Activated naive CD8-positive, alpha-beta T cell treated with anti-CD3 and anti-CD28 coated beads, Interleukin-2, amount 50 U/mL, for 24 hours (primary cell): Measurements from ENCODE around the gene AXIN2.
A peak's percentile ranks its signal among the peaks of the same experiment; 100 is the strongest.

Experiments
- ATAC-seq: fragments of 150-1000 bp; cut with Tn5 transposase; one replicate; pipeline ENCODE4 v1.10.0; 2021
- DNase-seq: peaks from one replicate; pipeline ENCODE4 v3.0.0; 2021
- H3K27ac Mint-ChIP-seq: one replicate; pipeline ENCODE4 v1.8.0; 2021; ENCODE audit warnings: mild to moderate bottlenecking, mixed read lengths
- H3K27me3 Mint-ChIP-seq: one replicate; pipeline ENCODE4 v1.8.0; 2021; ENCODE audit warnings: mixed read lengths
- H3K36me3 Mint-ChIP-seq: one replicate; pipeline ENCODE4 v1.8.0; 2021; ENCODE audit warnings: low read depth, mixed read lengths
- H3K4me1 Mint-ChIP-seq: one replicate; pipeline ENCODE4 v1.8.0; 2021; ENCODE audit warnings: mixed read lengths
- H3K4me3 Mint-ChIP-seq: one replicate; pipeline ENCODE4 v1.8.0; 2021; ENCODE audit warnings: mild to moderate bottlenecking, moderate library complexity, mixed read lengths
- H3K9me3 Mint-ChIP-seq: one replicate; pipeline ENCODE4 v1.8.0; 2021; ENCODE audit warnings: mixed read lengths

AXIN2 gene

GRCh38 chr17:65561452-65562205, at the start of gene AXIN2:
Gene AXIN2, minus strand, starts transcription at chr17:65561648. Its CDS starts 3,028 bp downstream, at chr17:65558620.
- Mint-ChIP-seq H3K27me3 (peaks cover 9% of the 10 kb centered on the region), H3K36me3 (no peaks in the 10 kb centered on the region), H3K4me1 (peaks cover 38% of the 10 kb centered on the region), H3K4me3 (peak within 1 kb of the TSS; percentile 70), H3K27ac (no peak within 1 kb of the TSS), H3K9me3 (no peaks in the 10 kb centered on the region)
- DNase-seq: peak; percentile 84
- peak; percentile 83 for ATAC-seq

GRCh38 chr17:65609749-65610148, 48.3 kb upstream of the AXIN2 start:
- Mint-ChIP-seq H3K27ac (no peak overlapping the region), H3K4me1 (no peaks in the 10 kb centered on the region), H3K27me3 (no peaks in the 10 kb centered on the region), H3K4me3 (no peak overlapping the region), H3K9me3 (no peaks in the 10 kb centered on the region), H3K36me3 (no peaks in the 10 kb centered on the region)
- DNase-seq: no peak
- no peak for ATAC-seq

- DNase-seq: no peak
- no peak for ATAC-seq
- Mint-ChIP-seq H3K9me3 (no peaks in the 10 kb centered on the region), H3K27ac (no peak overlapping the region), H3K4me1 (no peaks in the 10 kb centered on the region), H3K4me3 (no peak overlapping the region), H3K36me3 (no peaks in the 10 kb centered on the region), H3K27me3 (no peaks in the 10 kb centered on the region)
Measured at GRCh38 chr17:65609286-65609685, 47.8 kb upstream of the AXIN2 start.

GRCh38 chr17:65604070-65604469, 42.6 kb upstream of the AXIN2 start:
- H3K27ac Mint-ChIP-seq: no peak overlapping the region
- ATAC-seq (no peak), DNase-seq (no peak)
- H3K27me3 Mint-ChIP-seq: peaks cover 4% of the 10 kb centered on the region
- H3K4me1 Mint-ChIP-seq: peaks cover 3% of the 10 kb centered on the region
- no peaks in the 10 kb centered on the region for H3K9me3 Mint-ChIP-seq
- no peak overlapping the region for H3K4me3 Mint-ChIP-seq
- H3K36me3 Mint-ChIP-seq: no peaks in the 10 kb centered on the region

GRCh38 chr17:65601881-65602280, 40.4 kb upstream of the AXIN2 start:
- Mint-ChIP-seq H3K27ac (no peak overlapping the region), H3K4me3 (no peak overlapping the region), H3K27me3 (peaks cover 4% of the 10 kb centered on the region), H3K9me3 (no peaks in the 10 kb centered on the region), H3K4me1 (peaks cover 3% of the 10 kb centered on the region), H3K36me3 (no peaks in the 10 kb centered on the region)
- DNase-seq (no peak), ATAC-seq (no peak)

GRCh38 chr17:65601145-65601544, 39.7 kb upstream of the AXIN2 start:
- DNase-seq: no peak
- no peak overlapping the region for H3K4me3 Mint-ChIP-seq
- ATAC-seq: no peak
- no peaks in the 10 kb centered on the region for H3K9me3 Mint-ChIP-seq
- H3K4me1 Mint-ChIP-seq: peaks cover 3% of the 10 kb centered on the region
- H3K27me3 Mint-ChIP-seq: peaks cover 4% of the 10 kb centered on the region
- H3K36me3 Mint-ChIP-seq: no peaks in the 10 kb centered on the region
- H3K27ac Mint-ChIP-seq: no peak overlapping the region

- H3K4me1 Mint-ChIP-seq: peaks cover 3% of the 10 kb centered on the region
- ATAC-seq (no peak), DNase-seq (no peak)
- no peaks in the 10 kb centered on the region for H3K9me3 Mint-ChIP-seq
- no peak overlapping the region for H3K4me3 Mint-ChIP-seq
- H3K27ac Mint-ChIP-seq: no peak overlapping the region
- peaks cover 4% of the 10 kb centered on the region for H3K27me3 Mint-ChIP-seq
- no peaks in the 10 kb centered on the region for H3K36me3 Mint-ChIP-seq
Measured at GRCh38 chr17:65600518-65600917, 39.1 kb upstream of the AXIN2 start.

- no peaks in the 10 kb centered on the region for H3K9me3 Mint-ChIP-seq
- ATAC-seq: no peak
- H3K36me3 Mint-ChIP-seq: no peaks in the 10 kb centered on the region
- H3K4me3 Mint-ChIP-seq: no peak overlapping the region
- no peak overlapping the region for H3K27ac Mint-ChIP-seq
- no peak for DNase-seq
- H3K4me1 Mint-ChIP-seq: peaks cover 9% of the 10 kb centered on the region
- H3K27me3 Mint-ChIP-seq: peaks cover 4% of the 10 kb centered on the region
Measured at GRCh38 chr17:65599650-65600049, 38.2 kb upstream of the AXIN2 start.

- H3K4me3 Mint-ChIP-seq: no peak overlapping the region
- H3K9me3 Mint-ChIP-seq: no peaks in the 10 kb centered on the region
- ATAC-seq (no peak), DNase-seq (no peak)
- no peaks in the 10 kb centered on the region for H3K36me3 Mint-ChIP-seq
- peaks cover 18% of the 10 kb centered on the region for H3K4me1 Mint-ChIP-seq
- H3K27me3 Mint-ChIP-seq: peaks cover 4% of the 10 kb centered on the region
- no peak overlapping the region for H3K27ac Mint-ChIP-seq
Measured at GRCh38 chr17:65598746-65599145, 37.3 kb upstream of the AXIN2 start.

GRCh38 chr17:65595071-65595656, 33.7 kb upstream of the AXIN2 start:
- DNase-seq (no peak), ATAC-seq (no peak)
- no peaks in the 10 kb centered on the region for H3K9me3 Mint-ChIP-seq
- no peak overlapping the region for H3K27ac Mint-ChIP-seq
- H3K36me3 Mint-ChIP-seq: no peaks in the 10 kb centered on the region
- H3K4me1 Mint-ChIP-seq: peaks cover 25% of the 10 kb centered on the region
- peaks cover 4% of the 10 kb centered on the region for H3K27me3 Mint-ChIP-seq
- H3K4me3 Mint-ChIP-seq: no peak overlapping the region

- Mint-ChIP-seq H3K4me3 (peak overlapping the region; percentile 73), H3K27ac (no peak overlapping the region)
- DNase-seq: no peak
Measured at GRCh38 chr17:65593855-65594845, 32.7 kb upstream of the AXIN2 start.

GRCh38 chr17:65593092-65593854, 31.8 kb upstream of the AXIN2 start:
- H3K9me3 Mint-ChIP-seq: no peaks in the 10 kb centered on the region
- H3K4me1 Mint-ChIP-seq: peaks cover 26% of the 10 kb centered on the region
- DNase-seq: no peak
- no peaks in the 10 kb centered on the region for H3K36me3 Mint-ChIP-seq
- H3K27ac Mint-ChIP-seq: no peak overlapping the region
- peak overlapping the region; percentile 73 for H3K4me3 Mint-ChIP-seq
- peaks cover 4% of the 10 kb centered on the region for H3K27me3 Mint-ChIP-seq
- no peak for ATAC-seq

More at GRCh38 chr17:65593855-65594845, 32.7 kb upstream of the AXIN2 start:
- Mint-ChIP-seq H3K27me3 (peaks cover 4% of the 10 kb centered on the region), H3K4me1 (peaks cover 25% of the 10 kb centered on the region), H3K9me3 (no peaks in the 10 kb centered on the region), H3K36me3 (no peaks in the 10 kb centered on the region)
- peak; percentile 68 for ATAC-seq

GRCh38 chr17:65592125-65592965, 30.9 kb upstream of the AXIN2 start:
- peaks cover 26% of the 10 kb centered on the region for H3K4me1 Mint-ChIP-seq
- no peak overlapping the region for H3K27ac Mint-ChIP-seq
- no peaks in the 10 kb centered on the region for H3K9me3 Mint-ChIP-seq
- ATAC-seq (no peak), DNase-seq (no peak)
- peak overlapping the region; percentile 39 for H3K4me3 Mint-ChIP-seq
- H3K27me3 Mint-ChIP-seq: peaks cover 4% of the 10 kb centered on the region
- H3K36me3 Mint-ChIP-seq: no peaks in the 10 kb centered on the region
